Endometrial microvascular endothelial cells (primary cell): ENCODE data around the gene ZNF716. TPM values are rescaled to one million over a fixed set of nuclear protein-coding genes. Genes with fewer than 3 reads are reported as not detected.
"Not testable (repeated sequence)": the region's sequence is repeated elsewhere in the genome, so short reads cannot be mapped to it uniquely, and the experiment has no call there.

Experiments used
- in situ Hi-C: cut with HindIII; loops from 2 replicates; pipeline ENCODE4 v1.10.0; 2017; ENCODE audit warnings: low sequenced_read_pairs, low pct_unique_long_range_greater_than_20kb; ENCODE audit errors: inconsistent ontology term
- total RNA-seq: library from RNA; depleted of rRNA; stranded (reverse); fragments of >200 nt; gene quantifications from one replicate; pipeline ENCODE4 v1.2.3, GENCODE V29; 2015; ENCODE audit errors: inconsistent ontology term

ZNF716 gene
- total RNA-seq, 1 donor from 2014 or later: not detected

DNA sequence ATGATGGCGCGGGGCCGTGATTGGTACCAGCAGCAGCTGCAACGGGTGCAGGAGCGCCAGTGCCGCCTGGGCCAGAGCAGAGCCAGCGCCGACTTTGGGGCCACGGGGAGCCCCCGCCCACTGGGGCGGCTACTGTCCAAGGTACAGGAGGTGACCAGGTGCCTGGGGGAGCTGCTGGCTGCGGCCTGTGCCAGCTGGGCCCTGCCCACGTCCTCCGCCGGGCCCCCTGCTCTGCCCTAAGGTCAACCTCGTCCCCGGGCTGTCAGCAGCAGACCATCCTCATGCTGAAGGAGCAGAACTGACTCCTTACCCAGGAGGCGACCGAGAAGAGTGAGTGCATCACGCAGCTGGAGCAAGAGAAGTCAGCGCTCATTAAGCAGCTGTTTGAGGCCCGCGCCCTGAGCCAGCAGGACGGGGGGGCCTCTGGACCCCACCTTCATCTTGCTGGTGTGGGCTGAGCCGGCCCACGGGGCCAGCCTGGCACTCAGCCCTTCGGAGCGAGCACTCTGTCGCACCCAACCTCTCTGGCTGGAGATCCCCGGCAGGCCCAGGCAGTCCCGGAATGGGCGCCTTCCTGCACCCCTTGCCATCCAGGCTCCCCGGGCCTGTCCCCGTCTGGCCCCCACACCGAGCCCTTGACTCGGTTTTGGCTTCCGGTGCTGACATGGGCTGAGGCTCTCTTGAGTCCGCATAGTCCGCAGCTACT, 24.6 kb upstream of the ZNF716 start:
- in situ Hi-C loops: no loop called here

DNA sequence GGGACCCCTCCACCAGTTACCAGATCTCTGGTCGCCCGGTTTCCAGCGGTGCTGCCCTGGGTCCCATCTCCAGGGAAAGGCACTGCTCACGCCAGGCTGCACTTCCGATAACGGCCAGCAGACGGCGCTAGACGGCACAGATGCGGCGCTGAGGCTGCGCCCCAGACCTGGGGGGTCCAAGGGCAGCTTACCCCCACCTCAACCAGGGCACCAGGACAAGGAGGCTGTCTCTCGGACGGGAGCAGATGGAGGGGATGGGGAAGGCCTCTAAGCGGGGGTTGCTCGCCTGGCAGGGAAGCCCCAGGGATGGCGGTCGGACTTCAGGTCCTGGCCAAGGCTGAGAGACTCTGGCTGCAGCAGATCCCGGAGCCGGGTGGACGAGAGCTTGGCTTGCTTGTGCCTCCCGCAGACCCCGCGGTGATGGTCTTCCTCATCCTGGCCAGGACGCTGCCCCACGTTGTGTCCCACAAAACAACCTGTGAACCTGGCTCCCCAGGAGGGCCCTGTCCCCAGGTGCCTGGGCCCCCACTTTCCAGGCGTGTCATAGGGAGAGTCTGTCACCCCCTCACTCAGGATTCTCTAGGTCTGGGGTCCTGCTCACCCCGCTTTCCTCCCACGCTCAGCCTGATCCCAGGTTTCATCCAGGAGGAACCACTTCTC, 23.9 kb upstream of the ZNF716 start:
- in situ Hi-C loops: no loop called here

GRCh38 chr7:57426629-57427003, 23.4 kb upstream of the ZNF716 start:
- in situ Hi-C loops: no loop called here

DNA sequence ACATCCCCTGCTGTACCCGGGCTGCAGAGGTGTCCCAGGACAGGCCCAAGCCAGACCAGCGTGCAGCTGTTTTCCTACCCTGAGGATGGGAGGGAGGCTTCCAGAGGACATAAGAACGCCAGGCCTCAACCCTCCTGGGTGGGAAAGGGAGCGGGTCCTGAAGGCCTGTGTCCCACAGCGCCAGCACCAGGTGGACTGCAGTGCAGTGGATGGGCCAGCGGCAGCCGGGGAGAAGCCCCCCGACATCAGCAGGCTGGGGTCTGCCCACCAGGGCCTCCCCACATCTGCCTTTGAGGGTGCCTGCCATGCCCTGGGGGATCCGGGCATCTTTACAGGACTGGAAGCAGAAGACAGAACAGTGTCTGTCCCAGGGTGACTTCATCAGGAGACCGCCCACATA, 22.8 kb upstream of the ZNF716 start:
- in situ Hi-C loops: no loop called here

- in situ Hi-C loops: no loop called here
Observed at GRCh38 chr7:57427594-57427993, 22.4 kb upstream of the ZNF716 start.

GRCh38 chr7:57432583-57432982, 17.4 kb upstream of the ZNF716 start:
- in situ Hi-C loops: no loop called here

DNA sequence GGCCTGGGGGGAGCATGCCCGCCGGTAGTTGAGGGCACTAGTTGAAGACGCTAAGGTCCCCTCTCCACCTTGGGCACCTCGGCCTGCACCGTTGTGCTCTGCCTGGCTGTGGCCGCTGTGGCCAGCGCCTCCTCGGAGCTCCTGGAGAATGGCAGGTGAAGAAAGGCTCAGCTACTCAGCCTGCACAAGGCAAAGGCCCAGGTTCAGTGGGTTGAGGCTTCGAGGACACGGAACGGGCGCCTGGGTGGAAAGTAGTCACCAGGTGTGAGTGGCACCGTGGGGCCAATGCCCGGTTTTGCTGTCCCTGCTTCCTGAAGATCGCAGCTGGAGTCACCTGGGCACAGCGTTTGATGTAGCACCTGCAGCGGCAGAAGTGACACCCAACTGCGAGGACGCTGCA, 12.4 kb upstream of the ZNF716 start:
- in situ Hi-C loops: no loop called here

- in situ Hi-C loops: no loop called here
Observed at GRCh38 chr7:57438244-57438643, 11.7 kb upstream of the ZNF716 start.

- in situ Hi-C loops: no loop called here
Observed at GRCh38 chr7:57443567-57443966, 6.4 kb upstream of the ZNF716 start.

- in situ Hi-C loops: not testable (repeated sequence)
Observed at GRCh38 chr7:57469186-57469828, 19.3 kb downstream of the ZNF716 start.

DNA sequence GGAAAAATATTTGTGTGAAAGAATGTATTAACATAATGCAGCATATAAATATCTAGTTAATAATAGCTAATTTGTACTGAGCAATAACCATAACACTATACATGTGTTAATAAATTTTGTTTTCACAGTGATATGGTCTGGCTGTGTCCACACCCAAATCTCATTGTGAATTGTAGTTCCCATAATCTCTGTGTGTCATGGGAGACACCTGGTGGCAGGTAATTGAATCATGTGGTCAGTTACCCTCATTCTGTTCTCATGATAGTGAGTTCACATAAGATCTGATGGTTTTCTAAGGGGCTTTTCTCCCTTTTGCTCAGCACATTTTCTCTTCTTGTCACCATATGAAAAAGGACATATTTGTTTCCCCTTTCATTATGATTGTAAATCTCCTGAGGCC, 30.3 kb downstream of the ZNF716 start:
- in situ Hi-C loops: not testable (repeated sequence)

- in situ Hi-C loops: not testable (repeated sequence)
Observed at GRCh38 chr7:57485022-57485421, 35.0 kb downstream of the ZNF716 start.

GRCh38 chr7:57487957-57488356, 38.0 kb downstream of the ZNF716 start:
- in situ Hi-C loops: no loop called here

DNA sequence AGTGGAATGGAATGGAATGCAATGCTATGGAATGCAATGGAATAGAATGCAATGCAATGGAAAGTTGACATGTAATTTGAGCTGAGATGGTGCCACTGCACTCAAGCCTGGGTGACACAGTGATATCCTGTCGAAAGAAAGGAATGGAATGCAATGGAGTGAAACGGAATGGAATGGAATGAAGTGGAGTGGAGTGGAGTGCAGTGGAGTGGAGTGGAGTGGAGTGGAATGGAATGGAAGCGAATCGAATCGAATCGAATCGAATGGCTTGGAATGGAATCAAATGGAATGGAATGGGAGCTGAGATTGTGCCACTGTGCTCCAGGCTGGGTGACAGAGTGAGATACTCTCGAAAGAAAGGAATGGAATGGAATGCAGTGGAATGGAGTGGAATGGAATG, 45.1 kb downstream of the ZNF716 start:
- in situ Hi-C loops: not testable (repeated sequence)

DNA sequence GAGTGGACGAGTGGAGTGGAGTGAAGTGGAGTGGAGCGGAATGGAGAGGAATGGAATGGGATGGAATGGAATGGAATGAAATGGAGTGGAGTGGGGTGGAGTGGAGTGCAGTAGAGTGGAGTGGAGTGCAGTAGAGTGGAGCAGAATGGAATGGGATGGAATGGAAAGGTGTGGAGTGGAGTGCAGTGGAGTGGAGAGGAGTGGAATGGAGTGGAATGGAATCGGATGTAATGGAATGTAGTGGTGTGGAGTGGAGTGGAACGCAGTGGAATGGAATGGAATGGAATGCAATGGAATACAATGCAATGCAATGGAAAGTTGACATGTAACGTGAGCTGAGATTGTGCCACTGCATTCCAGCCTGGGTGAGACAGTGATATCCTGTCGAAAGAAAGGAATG, 46.4 kb downstream of the ZNF716 start:
- in situ Hi-C loops: no loop called here

GRCh38 chr7:57505176-57505575, 55.2 kb downstream of the ZNF716 start:
- in situ Hi-C loops: no loop called here
